Activated CD4-positive, alpha-beta T cell treated with anti-CD3 and anti-CD28 coated beads, Interleukin-2, amount 50 U/mL, for 4 hours (primary cell): ENCODE results near the gene PSME2.
"Not testable (repeated sequence)": the region's sequence is repeated elsewhere in the genome, so short reads cannot be mapped to it uniquely, and the experiment has no call there.

ENCODE experiments used
- DNase-seq, 2 experiments: peaks; one replicate each; pipeline ENCODE4 v3.0.0-alpha.2; 2020

The PSME2 gene

DNA sequence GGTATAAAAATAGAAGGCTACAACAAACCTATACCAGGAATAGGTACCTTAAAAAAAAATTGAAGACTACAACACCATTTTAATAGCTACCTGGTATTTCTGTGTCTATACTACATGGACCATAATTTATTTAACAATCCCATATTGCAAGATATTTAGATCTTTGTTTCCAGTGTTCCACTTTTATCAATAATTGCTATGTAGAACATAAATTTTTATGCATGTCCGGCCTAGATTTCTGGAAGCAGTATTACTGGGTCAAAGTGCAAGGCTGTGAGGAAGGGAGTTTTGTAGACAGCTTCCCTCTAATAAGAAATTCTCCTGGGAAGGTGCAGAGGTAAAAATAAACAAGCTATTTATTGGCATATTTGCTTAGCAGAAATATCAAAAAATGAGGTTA is 35.9 kb downstream of the PSME2 start:
- DNase-seq, result no peak

DNA sequence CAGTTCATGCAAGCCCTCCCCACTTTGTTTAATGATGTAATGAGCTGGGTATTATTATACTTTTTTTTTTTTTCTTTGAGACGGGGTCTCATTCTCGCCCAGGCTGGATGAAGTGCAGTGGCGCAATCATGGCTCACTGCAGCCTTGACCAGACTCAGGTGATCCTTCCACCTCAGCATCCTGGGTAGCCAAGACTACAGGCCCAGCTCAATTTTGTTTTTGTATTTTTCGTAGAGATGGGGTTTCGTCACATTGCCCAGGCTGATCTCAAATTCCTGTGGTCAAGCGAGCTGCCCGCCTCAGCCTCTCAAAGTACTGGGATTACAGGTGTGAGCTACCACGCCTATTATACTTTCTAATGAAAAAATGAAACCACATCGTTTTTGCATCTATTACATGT is 36.4 kb downstream of the PSME2 start:
- DNase-seq, result no peak

DNA sequence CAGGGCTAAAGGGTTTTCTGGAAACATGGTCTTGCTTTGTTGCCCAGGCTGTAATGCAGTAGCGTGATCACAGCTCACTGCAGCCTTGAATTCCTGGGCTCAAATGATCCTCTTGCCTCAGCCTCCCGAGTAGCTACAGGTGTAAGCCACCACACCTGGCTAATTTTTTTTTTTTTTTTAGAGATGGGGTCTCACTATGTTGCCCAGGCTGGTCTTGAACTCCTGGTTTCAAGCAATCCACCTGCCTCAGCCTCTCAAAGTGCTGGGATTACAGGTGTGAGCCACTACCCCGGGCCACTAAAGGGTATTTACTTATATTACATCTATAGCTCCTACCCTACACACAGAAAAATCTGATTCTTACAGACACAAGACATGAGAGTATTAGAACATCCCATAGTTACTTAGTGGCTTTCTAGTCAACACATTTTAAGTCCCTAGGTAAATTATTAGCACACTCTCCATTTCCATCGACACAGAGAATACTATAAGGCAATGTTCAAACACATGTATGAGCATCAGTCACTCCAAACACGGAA is 38.0 kb downstream of the PSME2 start:
- no peak for DNase-seq

DNA sequence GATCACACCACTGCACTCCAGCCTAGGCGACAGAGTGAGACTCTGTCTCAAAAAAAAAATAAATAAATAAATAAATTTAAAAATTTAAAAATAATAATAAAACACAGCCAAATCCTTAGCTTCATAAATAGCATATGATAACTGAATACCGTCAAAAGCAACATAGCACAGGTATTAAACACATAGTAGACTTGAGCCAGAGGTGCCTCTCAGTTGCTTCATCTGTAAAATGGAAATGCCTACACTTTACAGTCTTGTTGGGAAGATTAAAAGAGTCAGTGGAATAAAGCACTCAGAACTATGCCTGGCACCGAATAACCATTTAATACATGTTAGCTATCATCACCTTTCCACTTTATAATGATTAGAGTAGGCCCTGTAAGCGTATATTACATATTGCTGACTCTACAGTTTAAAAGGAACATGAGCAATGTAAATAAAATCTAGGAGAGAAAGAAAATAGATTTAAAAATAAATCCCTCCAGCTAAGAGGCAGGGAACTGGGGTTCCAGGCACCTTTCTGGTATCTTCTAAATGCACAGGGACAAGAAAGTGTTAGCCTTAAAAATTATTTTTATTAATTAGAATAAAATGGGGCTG is 39.6 kb downstream of the PSME2 start:
- DNase-seq, result no peak

DNA sequence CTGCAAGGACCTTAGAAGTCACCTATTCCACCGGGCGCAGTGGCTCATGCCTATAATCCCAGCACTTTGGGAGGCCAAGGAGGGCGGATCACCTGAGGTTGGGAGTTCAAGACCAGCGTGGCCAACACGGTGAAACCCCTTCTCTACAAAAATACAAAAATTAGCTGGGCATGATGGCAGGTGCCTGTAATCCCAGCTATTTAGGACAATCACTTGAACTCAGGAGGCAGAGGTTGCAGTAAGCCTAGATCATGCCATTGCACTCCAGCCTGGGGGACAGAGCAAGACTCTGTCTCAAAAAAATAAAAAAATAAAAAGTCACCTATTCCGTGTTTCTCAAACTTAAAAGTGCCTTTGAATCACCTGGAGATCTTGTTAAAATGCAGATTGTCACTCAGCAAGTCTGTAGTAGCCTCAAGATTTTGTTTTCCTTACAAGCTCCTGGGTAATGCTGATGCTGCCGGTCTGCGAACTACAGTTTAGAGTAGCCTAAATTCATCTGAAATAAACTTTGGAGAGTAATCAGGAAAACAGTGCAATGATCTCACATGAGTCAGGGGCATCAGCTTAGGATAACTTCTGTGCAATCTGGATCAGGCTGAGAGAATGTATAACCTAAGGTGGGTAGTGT is 40.7 kb downstream of the PSME2 start:
- DNase-seq, result not testable (repeated sequence)

DNA sequence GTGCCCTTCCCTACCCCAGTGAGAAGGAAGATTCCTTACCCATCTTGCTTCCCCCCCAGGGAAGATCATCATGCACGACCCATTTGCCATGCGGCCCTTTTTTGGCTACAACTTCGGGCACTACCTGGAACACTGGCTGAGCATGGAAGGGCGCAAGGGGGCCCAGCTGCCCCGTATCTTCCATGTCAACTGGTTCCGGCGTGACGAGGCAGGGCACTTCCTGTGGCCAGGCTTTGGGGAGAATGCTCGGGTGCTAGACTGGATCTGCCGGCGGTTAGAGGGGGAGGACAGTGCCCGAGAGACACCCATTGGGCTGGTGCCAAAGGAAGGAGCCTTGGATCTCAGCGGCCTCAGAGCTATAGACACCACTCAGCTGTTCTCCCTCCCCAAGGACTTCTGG is 43.0 kb downstream of the PSME2 start:
- no peak for DNase-seq

DNA sequence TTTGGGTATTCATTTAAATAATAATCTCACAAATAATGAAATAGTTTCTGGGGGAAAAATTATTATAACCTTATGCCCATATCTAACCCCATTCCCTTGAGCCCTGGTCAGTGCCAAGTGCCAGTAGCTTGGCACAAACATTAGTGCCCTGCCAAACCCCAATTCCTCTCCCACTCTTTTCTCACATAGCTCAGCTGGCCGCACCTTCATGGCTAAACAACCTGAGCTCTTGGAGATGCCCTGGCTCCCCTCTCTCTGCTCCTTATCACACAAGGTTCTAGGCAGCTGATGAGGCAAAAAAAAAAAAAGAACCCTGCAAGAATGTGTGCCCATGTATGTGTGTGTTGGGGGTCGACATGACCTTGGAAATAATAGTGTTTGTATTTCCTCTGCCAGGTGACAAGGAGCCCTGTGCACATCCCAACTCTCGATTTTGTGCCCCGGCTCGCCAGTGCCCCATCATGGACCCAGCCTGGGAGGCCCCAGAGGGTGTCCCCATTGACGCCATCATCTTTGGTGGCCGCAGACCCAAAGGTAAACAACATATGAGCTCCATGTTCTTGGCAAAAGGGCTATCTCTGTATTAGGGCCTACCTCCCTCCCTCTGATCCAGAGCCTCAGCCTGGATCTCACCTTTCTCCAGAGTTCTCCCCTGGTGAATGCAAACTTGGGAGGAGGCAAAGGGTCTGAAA is 43.9 kb downstream of the PSME2 start:
- no peak for DNase-seq

DNA sequence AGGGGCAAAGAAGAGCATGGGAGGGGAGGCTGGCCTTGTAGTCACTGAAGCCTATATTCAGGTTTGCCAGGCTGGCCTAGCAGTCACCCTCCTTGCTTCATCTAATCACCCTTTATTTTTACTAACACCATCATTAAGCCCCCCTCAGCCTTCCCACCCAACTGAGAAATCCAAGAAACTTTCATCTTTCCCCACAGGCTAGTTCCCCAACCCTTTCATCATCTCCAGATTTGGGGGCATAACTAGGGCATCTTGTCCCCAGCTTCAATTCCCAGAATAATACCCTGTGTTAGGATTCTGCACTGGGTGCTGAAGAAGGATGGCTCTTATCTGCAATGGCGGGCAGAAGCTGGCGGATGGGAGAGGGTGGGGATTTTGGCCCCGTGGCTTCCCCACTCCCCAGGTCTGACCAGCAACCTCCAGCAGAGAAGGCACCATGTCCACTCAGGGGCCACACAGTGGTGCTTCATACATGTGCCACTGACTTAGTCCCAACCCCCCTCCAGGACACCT is 45.4 kb downstream of the PSME2 start:
- DNase-seq, result no peak

DNA sequence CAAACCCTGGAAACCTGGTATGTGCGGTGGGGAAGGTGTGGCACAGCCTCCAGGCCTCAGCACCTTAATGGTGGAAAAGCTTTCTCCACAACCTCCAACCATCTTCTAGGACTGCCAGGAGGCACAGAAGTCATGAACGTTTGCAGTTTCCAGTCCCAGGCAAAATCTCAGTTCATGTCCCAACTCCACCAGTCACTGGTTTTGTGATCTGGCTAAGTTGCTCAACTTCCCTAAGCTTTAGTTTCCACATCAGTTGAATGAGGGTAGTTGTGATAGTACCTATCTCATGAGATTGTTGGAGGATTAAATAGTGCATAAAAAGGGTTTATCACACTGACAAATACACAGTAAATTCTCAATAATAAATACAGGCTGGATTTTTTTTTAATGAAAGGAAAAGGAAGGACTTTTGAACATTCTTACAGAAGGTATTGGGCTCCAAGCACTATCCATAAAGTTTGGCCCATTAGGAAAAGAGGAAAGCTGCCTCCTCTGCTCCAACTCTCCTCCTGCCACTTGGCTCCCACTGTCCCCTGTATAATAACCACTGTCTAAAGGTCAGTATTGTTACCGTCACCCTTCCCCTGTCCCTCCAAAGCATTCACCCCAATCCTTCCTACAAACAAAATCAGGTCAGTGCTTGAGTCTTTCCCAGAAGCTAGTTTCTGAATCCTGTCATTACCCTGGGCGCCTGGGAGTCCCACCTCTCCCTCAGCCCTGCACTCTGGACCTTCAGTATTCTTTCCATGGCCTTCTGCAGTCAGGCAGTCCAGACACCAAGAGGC is 46.0 kb downstream of the PSME2 start:
- no peak for DNase-seq

DNA sequence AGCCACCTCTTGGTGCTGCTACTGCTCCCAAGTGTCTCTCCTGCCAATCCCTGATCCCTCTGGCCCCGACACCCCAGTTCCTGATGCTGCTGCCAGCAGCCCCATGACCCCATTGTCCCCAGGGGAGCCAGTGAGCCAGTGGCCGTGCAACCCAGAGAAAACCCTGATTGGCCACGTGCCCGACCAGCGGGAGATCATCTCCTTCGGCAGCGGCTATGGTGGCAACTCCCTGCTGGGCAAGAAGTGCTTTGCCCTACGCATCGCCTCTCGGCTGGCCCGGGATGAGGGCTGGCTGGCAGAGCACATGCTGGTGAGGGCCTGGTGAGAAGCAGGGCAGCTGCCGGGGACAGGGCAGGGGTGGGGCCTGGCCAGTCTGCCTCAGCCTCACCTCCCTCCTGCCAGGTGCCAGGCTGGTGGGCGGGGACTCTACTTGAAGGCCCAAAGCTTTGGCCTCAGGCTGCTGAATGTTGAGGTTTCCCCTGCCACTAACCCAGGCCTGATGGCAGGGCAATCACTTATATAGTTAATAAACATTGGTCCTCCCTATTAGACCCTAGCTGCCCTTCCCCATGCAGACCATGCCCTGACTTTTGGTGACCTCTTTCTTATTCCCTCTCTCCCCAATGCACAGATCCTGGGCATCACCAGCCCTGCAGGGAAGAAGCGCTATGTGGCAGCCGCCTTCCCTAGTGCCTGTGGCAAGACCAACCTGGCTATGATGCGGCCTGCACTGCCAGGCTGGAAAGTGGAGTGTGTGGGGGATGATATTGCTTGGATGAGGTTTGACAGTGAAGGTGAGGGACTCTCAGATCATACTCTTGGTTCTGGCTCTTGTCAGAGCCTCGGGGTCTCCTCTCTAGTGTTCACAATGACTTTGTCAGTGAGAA is 47.2 kb downstream of the PSME2 start:
- no peak for DNase-seq

DNA sequence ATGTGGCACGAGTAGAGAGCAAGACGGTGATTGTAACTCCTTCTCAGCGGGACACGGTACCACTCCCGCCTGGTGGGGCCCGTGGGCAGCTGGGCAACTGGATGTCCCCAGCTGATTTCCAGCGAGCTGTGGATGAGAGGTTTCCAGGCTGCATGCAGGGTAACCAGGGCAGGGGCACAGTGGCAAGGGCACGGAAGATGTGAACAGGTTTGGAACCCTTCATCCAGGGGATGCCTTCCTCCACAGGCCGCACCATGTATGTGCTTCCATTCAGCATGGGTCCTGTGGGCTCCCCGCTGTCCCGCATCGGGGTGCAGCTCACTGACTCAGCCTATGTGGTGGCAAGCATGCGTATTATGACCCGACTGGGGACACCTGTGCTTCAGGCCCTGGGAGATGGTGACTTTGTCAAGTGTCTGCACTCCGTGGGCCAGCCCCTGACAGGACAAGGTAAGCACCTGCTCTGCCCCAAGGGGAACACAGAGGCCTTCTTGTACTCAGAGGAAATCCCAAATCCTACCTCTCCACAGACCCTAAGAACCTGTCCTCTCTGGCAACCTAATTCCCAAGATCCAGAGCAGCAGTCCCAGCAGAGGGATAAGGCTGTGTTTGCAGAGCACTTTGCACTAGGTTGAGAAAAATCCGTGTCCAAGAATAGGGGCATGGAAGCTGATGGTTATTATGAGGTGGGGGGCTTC is 48.0 kb downstream of the PSME2 start:
- DNase-seq, result no peak

DNA sequence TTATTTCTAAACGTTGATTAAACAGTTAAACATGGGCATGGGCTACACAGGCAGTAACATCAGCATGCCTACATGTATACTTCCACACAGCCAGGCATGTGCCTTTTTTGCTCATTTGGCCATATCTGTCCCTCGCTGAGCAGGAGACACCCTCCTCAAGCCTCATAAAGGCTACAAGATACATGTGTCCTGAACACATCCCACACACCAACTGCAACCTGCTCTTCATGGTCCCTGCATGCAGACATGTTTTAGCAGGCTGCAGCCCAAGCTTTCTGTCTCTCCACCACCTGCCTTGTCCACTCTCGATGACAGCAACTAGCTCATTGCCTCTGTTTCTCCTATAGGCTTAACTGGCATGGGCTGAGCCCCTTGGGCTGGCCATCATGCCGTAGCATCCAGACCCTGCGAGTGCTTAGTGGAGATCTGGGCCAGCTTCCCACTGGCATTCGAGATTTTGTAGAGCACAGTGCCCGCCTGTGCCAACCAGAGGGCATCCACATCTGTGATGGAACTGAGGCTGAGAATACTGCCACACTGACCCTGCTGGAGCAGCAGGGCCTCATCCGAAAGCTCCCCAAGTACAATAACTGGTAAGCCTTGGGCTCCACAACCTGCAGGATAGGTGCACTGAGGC is 49.7 kb downstream of the PSME2 start:
- no peak for DNase-seq

DNA sequence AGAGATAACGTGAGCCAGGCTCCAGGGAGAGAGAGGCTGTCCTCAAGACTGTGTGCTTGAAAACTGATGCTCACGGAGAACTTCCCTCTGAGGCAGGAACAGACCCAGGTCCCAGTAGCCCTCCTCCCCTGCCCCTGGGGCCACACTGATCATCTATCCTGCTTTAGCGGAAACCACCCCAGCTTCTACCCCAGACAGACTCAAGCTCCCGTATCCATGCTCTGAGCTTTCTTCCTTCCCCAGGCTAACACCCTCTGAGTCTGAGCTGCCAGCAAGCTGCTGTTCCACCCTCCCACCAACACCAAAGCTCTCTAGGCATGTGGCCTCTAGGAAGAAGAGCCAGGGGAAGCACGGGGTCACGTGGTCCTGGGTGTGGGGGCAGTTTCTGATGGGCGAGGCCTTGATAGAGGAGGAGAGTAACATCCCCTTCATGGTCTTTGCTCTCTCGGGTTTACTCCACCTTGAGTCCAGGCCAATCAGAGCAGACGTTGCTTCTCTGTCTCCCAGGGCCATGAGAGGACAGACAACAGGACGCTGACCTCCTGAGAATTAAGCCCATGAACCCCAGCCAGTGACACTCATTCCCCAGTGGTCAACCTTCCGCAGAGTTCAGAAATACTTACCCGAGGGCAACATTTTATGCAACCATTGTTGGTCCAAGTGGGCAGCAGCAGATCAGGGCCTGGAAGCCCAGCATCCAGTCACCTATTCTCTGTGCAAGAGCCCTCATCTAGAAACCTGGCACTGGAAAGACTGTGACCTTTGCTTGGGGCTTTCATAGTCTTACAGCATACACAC is 50.9 kb downstream of the PSME2 start:
- peak; percentile 40 to 47 for DNase-seq

DNA sequence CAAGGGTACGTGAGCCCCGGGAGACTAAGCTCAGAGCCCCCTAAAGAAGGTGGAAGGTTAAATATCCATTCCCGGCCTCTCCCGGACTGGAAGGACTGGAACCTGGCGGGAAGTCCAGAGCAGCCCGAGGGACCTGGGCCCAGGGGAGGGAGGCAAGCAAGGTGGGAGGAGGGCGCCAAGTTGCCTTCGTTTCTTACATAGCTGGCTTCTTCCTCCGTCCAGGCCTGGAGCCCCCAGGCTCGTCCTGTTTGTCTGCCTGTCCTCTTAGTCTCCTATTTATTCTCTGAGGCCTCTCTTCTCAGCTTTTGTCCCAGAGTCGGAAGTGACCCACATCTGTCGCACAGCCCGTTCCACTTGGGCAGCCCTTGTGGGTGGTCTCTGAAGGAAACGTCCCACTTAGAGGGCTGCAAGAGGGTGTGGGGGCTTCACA is 51.6 kb downstream of the PSME2 start:
- no peak for DNase-seq

DNA sequence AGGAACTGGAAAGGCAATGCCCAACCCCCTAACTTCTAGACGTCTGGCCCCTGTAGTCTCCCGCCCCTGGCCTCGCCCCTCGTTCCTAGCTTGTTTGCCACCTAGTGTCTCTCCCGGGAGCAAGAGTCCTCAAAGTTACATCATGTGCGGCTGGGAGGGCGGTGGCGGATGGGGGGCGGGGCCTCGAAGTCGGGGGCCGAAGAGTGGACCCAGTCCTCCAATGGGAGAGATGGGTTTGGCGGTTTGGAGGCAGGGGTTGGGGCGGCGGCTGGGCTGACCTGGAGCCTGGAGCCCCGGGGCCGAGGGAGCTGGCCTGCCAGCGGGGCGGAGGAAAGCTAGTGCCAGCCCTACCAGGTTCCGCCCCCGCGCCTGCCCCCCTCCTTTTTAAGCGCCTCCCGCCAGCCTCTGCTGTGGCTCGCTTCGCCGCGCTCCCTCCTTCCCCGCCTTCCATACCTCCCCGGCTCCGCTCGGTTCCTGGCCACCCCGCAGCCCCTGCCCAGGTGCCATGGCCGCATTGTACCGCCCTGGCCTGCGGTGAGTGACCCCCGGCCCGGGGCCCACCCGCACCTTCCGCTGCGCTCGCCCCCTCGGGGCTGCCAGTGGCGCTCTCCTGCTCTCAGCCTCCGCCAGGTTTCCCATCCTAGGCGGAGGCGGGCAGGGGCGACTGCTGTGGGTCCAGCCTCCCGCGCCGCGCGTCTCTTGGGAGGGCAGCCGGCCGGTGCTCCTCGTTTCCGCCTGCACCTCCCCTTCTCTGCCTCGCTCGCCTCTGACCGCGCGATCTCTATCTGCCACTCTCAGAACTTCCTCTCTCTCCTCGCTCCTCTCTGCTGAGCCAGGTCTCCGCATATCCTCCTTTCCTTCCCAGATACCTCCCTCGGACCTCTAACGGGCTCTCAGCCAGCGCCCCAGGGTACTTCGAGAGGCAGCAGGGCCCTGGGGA is 52.2 kb downstream of the PSME2 start, which contains the start of gene PCK2:
PCK2 (plus strand) TSS at position 411 of the 940 bp plus-strand sequence; CDS start at position 506, 95 bp downstream.
- peak; percentile 78 to 81 for DNase-seq
